Measurements from ENCODE around the gene AKT1.
"Not testable (repeated sequence)": the region's sequence is repeated elsewhere in the genome, so short reads cannot be mapped to it uniquely, and the experiment has no call there.

AKT1 gene

GRCh38 chr14:104730487-104730886 lies 65.1 kb downstream of the AKT1 start:
- Histone ChIP-seq H2AK5ac (ENCODE audit: low read length) (no peak overlapping the region), H2AFZ (ENCODE audit: insufficient read depth, low read length, poor library complexity) (no peak overlapping the region), H4K12ac (ENCODE audit: low read depth, low read length) (no peak overlapping the region), H3K9ac (ENCODE audit: low read length) (no peak overlapping the region), H3K9me3 (ENCODE audit: insufficient read depth, low read depth, low read length) (peaks cover 3% of the 10 kb centered on the region), H3K27ac (ENCODE audit: low read depth, low read length) (no peak overlapping the region), H3K27me3 (ENCODE audit: insufficient read depth, low read length) (no peaks in the 10 kb centered on the region), H3K79me2 (ENCODE audit: control insufficient read depth, insufficient read depth, low read length, poor library complexity) (no peaks in the 10 kb centered on the region), H2BK5ac (ENCODE audit: low read depth, low read length, poor library complexity) (no peak overlapping the region), H2BK12ac (ENCODE audit: low read length) (no peak overlapping the region), H4K91ac (ENCODE audit: low read depth, low read length) (no peak overlapping the region), H3K14ac (ENCODE audit: low read length) (no peak overlapping the region), H3K79me1 (ENCODE audit: low read length) (no peaks in the 10 kb centered on the region), H3K4me2 (ENCODE audit: low read length) (no peak overlapping the region), H2BK120ac (ENCODE audit: insufficient read depth, low read length, poor library complexity) (no peak overlapping the region), H4K8ac (ENCODE audit: low read depth, low read length) (no peak overlapping the region), H3K18ac (ENCODE audit: low read length) (no peak overlapping the region), H3K4ac (ENCODE audit: low read depth, low read length) (no peak overlapping the region), H3K4me3 (ENCODE audit: low read depth, low read length) (no peak overlapping the region), H3K36me3 (ENCODE audit: control insufficient read depth in 1 of 2, insufficient read depth in 2 of 2, low read length in 2 of 2) (no peaks in the 10 kb centered on the region), H3K23ac (ENCODE audit: low read length) (no peak overlapping the region), H3K4me1 (ENCODE audit: control insufficient read depth in 1 of 2, insufficient read depth in 2 of 2, low read length in 2 of 2) (no peaks in the 10 kb centered on the region)
- WGBS (ENCODE audit: extremely low coverage, insufficient coverage, insufficient read length) = no CpG with 5 or more reads among the region's 5 CpGs
- DNase-seq = peak in 1 of 2 donors; percentile 25

- Histone ChIP-seq H4K8ac (ENCODE audit: low read depth, low read length) (no peak overlapping the region), H3K18ac (ENCODE audit: low read length) (no peak overlapping the region), H3K14ac (ENCODE audit: low read length) (no peak overlapping the region), H2AFZ (ENCODE audit: insufficient read depth, low read length, poor library complexity) (no peak overlapping the region), H2BK12ac (ENCODE audit: low read length) (no peak overlapping the region), H3K4me1 (ENCODE audit: control insufficient read depth in 1 of 2, insufficient read depth in 2 of 2, low read length in 2 of 2) (peaks cover 0 to 4% of the 10 kb centered on the region in 2 experiments), H4K91ac (ENCODE audit: low read depth, low read length) (no peak overlapping the region), H3K23ac (ENCODE audit: low read length) (no peak overlapping the region), H2BK5ac (ENCODE audit: low read depth, low read length, poor library complexity) (no peak overlapping the region), H4K12ac (ENCODE audit: low read depth, low read length) (no peak overlapping the region), H3K4me3 (ENCODE audit: low read depth, low read length) (no peak overlapping the region), H3K9ac (ENCODE audit: low read length) (no peak overlapping the region), H3K9me3 (ENCODE audit: insufficient read depth, low read depth, low read length) (peaks cover 3% of the 10 kb centered on the region), H2AK5ac (ENCODE audit: low read length) (no peak overlapping the region), H3K4ac (ENCODE audit: low read depth, low read length) (no peak overlapping the region), H3K79me1 (ENCODE audit: low read length) (no peaks in the 10 kb centered on the region), H3K79me2 (ENCODE audit: control insufficient read depth, insufficient read depth, low read length, poor library complexity) (no peaks in the 10 kb centered on the region), H3K27ac (ENCODE audit: low read depth, low read length) (no peak overlapping the region), H3K4me2 (ENCODE audit: low read length) (no peak overlapping the region), H3K36me3 (ENCODE audit: control insufficient read depth in 1 of 2, insufficient read depth in 2 of 2, low read length in 2 of 2) (no peaks in the 10 kb centered on the region), H3K27me3 (ENCODE audit: insufficient read depth, low read length) (no peaks in the 10 kb centered on the region), H2BK120ac (ENCODE audit: insufficient read depth, low read length, poor library complexity) (no peak overlapping the region)
- no CpG with 5 or more reads among the region's 16 CpGs for WGBS (ENCODE audit: extremely low coverage, insufficient coverage, insufficient read length)
- DNase-seq = peak; percentile 41 to 47
Observed at GRCh38 chr14:104729835-104730181, 65.7 kb downstream of the AKT1 start.

- not testable (repeated sequence) for H3K4me1 ChIP-seq (ENCODE audit: control insufficient read depth in 1 of 2, insufficient read depth in 2 of 2, low read length in 2 of 2); H4K12ac ChIP-seq (ENCODE audit: low read depth, low read length); H2BK12ac ChIP-seq (ENCODE audit: low read length); H2BK120ac ChIP-seq (ENCODE audit: insufficient read depth, low read length, poor library complexity); H3K36me3 ChIP-seq (ENCODE audit: control insufficient read depth in 1 of 2, insufficient read depth in 2 of 2, low read length in 2 of 2); H3K23ac ChIP-seq (ENCODE audit: low read length); H4K8ac ChIP-seq (ENCODE audit: low read depth, low read length); H3K4me3 ChIP-seq (ENCODE audit: low read depth, low read length); H3K9me3 ChIP-seq (ENCODE audit: insufficient read depth, low read depth, low read length); H3K18ac ChIP-seq (ENCODE audit: low read length); H3K4me2 ChIP-seq (ENCODE audit: low read length); H2BK5ac ChIP-seq (ENCODE audit: low read depth, low read length, poor library complexity); H3K9ac ChIP-seq (ENCODE audit: low read length); H3K14ac ChIP-seq (ENCODE audit: low read length); H3K27me3 ChIP-seq (ENCODE audit: insufficient read depth, low read length); H3K79me2 ChIP-seq (ENCODE audit: control insufficient read depth, insufficient read depth, low read length, poor library complexity); H2AFZ ChIP-seq (ENCODE audit: insufficient read depth, low read length, poor library complexity); H3K27ac ChIP-seq (ENCODE audit: low read depth, low read length); H3K4ac ChIP-seq (ENCODE audit: low read depth, low read length); H3K79me1 ChIP-seq (ENCODE audit: low read length); H2AK5ac ChIP-seq (ENCODE audit: low read length); H4K91ac ChIP-seq (ENCODE audit: low read depth, low read length)
- no CpG with 5 or more reads among the region's 73 CpGs for WGBS (ENCODE audit: extremely low coverage, insufficient coverage, insufficient read length)
- peak; percentile 61 to 84 for DNase-seq
Observed at GRCh38 chr14:104729176-104729834, 66.2 kb downstream of the AKT1 start.

DNA sequence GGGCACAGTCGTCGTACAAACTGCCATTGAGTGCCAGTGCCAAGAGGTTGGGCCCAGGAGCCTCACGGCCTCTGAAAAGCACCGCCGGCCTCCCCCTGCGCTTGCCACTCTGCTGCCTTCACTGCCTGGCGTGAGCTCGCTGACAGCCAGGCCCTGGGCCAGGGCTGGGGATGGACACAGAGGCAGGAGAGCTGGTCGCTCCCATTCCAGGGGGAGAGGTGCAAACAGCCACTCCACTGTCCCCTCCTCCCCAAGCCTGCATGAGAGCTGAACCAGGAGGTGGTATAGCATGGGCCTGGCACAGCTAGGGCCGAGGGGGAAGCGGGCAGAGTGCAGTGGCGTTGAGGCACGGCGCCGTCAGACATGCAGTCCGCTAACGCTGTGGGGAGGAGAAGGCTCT lies 66.9 kb downstream of the AKT1 start:
- Histone ChIP-seq H3K14ac (ENCODE audit: low read length) (no peak overlapping the region), H3K4me2 (ENCODE audit: low read length) (no peak overlapping the region), H3K27me3 (ENCODE audit: insufficient read depth, low read length) (no peaks in the 10 kb centered on the region), H3K18ac (ENCODE audit: low read length) (no peak overlapping the region), H4K12ac (ENCODE audit: low read depth, low read length) (no peak overlapping the region), H3K4me1 (ENCODE audit: control insufficient read depth in 1 of 2, insufficient read depth in 2 of 2, low read length in 2 of 2) (peaks cover 0 to 11% of the 10 kb centered on the region in 2 experiments), H3K4me3 (ENCODE audit: low read depth, low read length) (no peak overlapping the region), H3K9me3 (ENCODE audit: insufficient read depth, low read depth, low read length) (peaks cover 3% of the 10 kb centered on the region), H3K79me1 (ENCODE audit: low read length) (peaks cover 2% of the 10 kb centered on the region), H3K36me3 (ENCODE audit: control insufficient read depth in 1 of 2, insufficient read depth in 2 of 2, low read length in 2 of 2) (no peaks in the 10 kb centered on the region), H3K9ac (ENCODE audit: low read length) (no peak overlapping the region), H4K91ac (ENCODE audit: low read depth, low read length) (no peak overlapping the region), H2BK12ac (ENCODE audit: low read length) (no peak overlapping the region), H3K79me2 (ENCODE audit: control insufficient read depth, insufficient read depth, low read length, poor library complexity) (peaks cover 2% of the 10 kb centered on the region), H2AFZ (ENCODE audit: insufficient read depth, low read length, poor library complexity) (no peak overlapping the region), H3K27ac (ENCODE audit: low read depth, low read length) (no peak overlapping the region), H2BK5ac (ENCODE audit: low read depth, low read length, poor library complexity) (no peak overlapping the region), H3K4ac (ENCODE audit: low read depth, low read length) (no peak overlapping the region), H4K8ac (ENCODE audit: low read depth, low read length) (no peak overlapping the region), H2AK5ac (ENCODE audit: low read length) (no peak overlapping the region), H3K23ac (ENCODE audit: low read length) (no peak overlapping the region), H2BK120ac (ENCODE audit: insufficient read depth, low read length, poor library complexity) (no peak overlapping the region)
- DNase-seq = no peak
- no CpG with 5 or more reads among the region's 17 CpGs for WGBS (ENCODE audit: extremely low coverage, insufficient coverage, insufficient read length)

Data from trophoblast cell (in vitro differentiated cells and primary cell).